HepG2 (cell line): ENCODE results near the gene SYT7. TPM values are rescaled to one million over a fixed set of nuclear protein-coding genes. Genes with fewer than 3 reads are reported as not detected.

Experiments
- GABPA ChIP-seq, 2 experiments: IDR thresholded peaks; 2 replicates each; pipeline ENCODE4 v1.6.1; 2011 to 2016; ENCODE audit warnings: low read depth in 2 of 2, low read length in 1 of 2, missing biosample characterization in 1 of 2, missing genetic modification characterization in 1 of 2
- GATAD2A ChIP-seq: IDR thresholded peaks from 2 replicates; pipeline ENCODE4 v1.6.1; 2016
- LRRFIP1 ChIP-seq: sonication (generic); formaldehyde crosslinking; conservative IDR thresholded peaks from 2 replicates; pipeline ENCODE4 v1.4.0; 2020; ENCODE audit warnings: missing genetic modification reagents
- MTF1 ChIP-seq: sonication (generic); formaldehyde crosslinking; IDR thresholded peaks from 2 replicates; pipeline ENCODE4 v1.5.0; 2020; ENCODE audit warnings: missing genetic modification reagents
- SRF ChIP-seq: IDR thresholded peaks from 2 replicates; pipeline ENCODE4 v1.6.1; 2011; ENCODE audit warnings: mild to moderate bottlenecking, low read depth, low read length, moderate library complexity
- TFE3 ChIP-seq: IDR thresholded peaks from 2 replicates; pipeline ENCODE4 v1.6.1; 2016
- UBTF ChIP-seq: sonication (generic); formaldehyde crosslinking; IDR thresholded peaks from 2 replicates; pipeline ENCODE4 v1.4.0; 2020; ENCODE audit warnings: mild to moderate bottlenecking, missing genetic modification reagents
- ZHX1 ChIP-seq: sonication (generic); formaldehyde crosslinking; IDR thresholded peaks from 2 replicates; pipeline ENCODE4 v1.8.1; 2022; ENCODE audit warnings: low read depth, mild to moderate bottlenecking, missing genetic modification reagents
- ZNF292 ChIP-seq: sonication (generic); formaldehyde crosslinking; IDR thresholded peaks from 2 replicates; pipeline ENCODE4 v1.8.1; 2022; ENCODE audit warnings: mild to moderate bottlenecking, low read depth, missing genetic modification reagents, borderline replicate concordance
- ZNF354B ChIP-seq: sonication (generic); formaldehyde crosslinking; IDR thresholded peaks from 2 replicates; pipeline ENCODE4 v1.8.0; 2022; ENCODE audit warnings: mild to moderate bottlenecking, missing genetic modification reagents
- ZNF552 ChIP-seq: sonication (generic); formaldehyde crosslinking; IDR thresholded peaks from 2 replicates; pipeline ENCODE4 v1.9.0; 2022; ENCODE audit warnings: missing genetic modification reagents, mild to moderate bottlenecking, borderline replicate concordance
- ZNF605 ChIP-seq: sonication (generic); formaldehyde crosslinking; IDR thresholded peaks from 2 replicates; pipeline ENCODE4 v1.8.0; 2022; ENCODE audit warnings: mild to moderate bottlenecking, missing genetic modification reagents
- ZNF614 ChIP-seq: IDR thresholded peaks from 2 replicates; pipeline ENCODE4 v1.6.1; 2018; ENCODE audit warnings: missing biosample characterization, missing genetic modification reagents, inconsistent platforms, borderline replicate concordance
- ZNF768 ChIP-seq: sonication (generic); formaldehyde crosslinking; IDR thresholded peaks from 2 replicates; pipeline ENCODE4 v1.4.0; 2020; ENCODE audit warnings: missing genetic modification reagents
- polyA plus RNA-seq, 8 experiments: library from polyadenylated mRNA; depleted of rRNA in 3 of 8; stranded (reverse) in 7 of 8; unstranded in 1 of 8; fragments of >200 nt; fragmentation: Illumina TruSeq in 4 of 8; extraction: Trizol in 4 of 8; gene quantifications; 2 replicates each; pipeline versions ENCODE4 v1.2.1 to v1.2.3, GENCODE V29; 2011 to 2016; ENCODE audit warnings: low read depth in 4 of 8, missing spikeins in 1 of 8, mixed read lengths in 1 of 8; ENCODE audit not compliant: insufficient read depth in 1 of 8
- total RNA-seq, 5 experiments: library from RNA; depleted of rRNA; stranded (reverse); fragments of >200 nt; fragmentation: Illumina TruSeq; extraction: Trizol; gene quantifications; 2 replicates each; pipeline ENCODE4 v1.2.3, GENCODE V29; 2016; ENCODE audit warnings: low read depth in 1 of 5
- TF ChIP-seq, protein P1 (sequence below): sonication (generic); formaldehyde crosslinking; IDR thresholded peaks from 2 replicates; pipeline ENCODE4 v1.4.0; 2020; ENCODE audit warnings: low read depth, mild to moderate bottlenecking, missing genetic modification reagents

Gene SYT7
- total and polyA plus RNA-seq, 2 of the 13 experiments (the other 11 are each of a cell fraction or from before 2014, with no cell fraction given): 1.4 to 4.4 TPM

GRCh38 chr11:61488651-61489291, 92.1 kb downstream of the SYT7 start (continued):
- TF ChIP-seq, protein P1, sequence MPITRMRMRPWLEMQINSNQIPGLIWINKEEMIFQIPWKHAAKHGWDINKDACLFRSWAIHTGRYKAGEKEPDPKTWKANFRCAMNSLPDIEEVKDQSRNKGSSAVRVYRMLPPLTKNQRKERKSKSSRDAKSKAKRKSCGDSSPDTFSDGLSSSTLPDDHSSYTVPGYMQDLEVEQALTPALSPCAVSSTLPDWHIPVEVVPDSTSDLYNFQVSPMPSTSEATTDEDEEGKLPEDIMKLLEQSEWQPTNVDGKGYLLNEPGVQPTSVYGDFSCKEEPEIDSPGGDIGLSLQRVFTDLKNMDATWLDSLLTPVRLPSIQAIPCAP (CRISPR knock-in tag): no peak
- peak; percentile 93; the same call in 1 of the 2 replicates for TF ChIP-seq ZNF614 (CRISPR knock-in tag)
- no peak for TF ChIP-seq ZNF552 (CRISPR knock-in tag)
- peak; percentile 58; the same call in 1 of the 2 replicates for TF ChIP-seq ZHX1
- TF ChIP-seq GATAD2A (CRISPR knock-in tag): peak; percentile 73
- TF ChIP-seq ZNF354B: peak; percentile 69; the same call in 1 of the 2 replicates
- TF ChIP-seq LRRFIP1: no peak
- peak; percentile 71 for TF ChIP-seq TFE3
- TF ChIP-seq MTF1 (CRISPR knock-in tag): no peak; the same call in 1 of the 2 replicates
- peak; percentile 59 for TF ChIP-seq UBTF
- TF ChIP-seq SRF: no peak
- 0 out of 2 replicates have a peak, but pooled peaks have one; percentile 36 for TF ChIP-seq ZNF768 (CRISPR knock-in tag)
- TF ChIP-seq ZNF292 (CRISPR knock-in tag): peak; percentile 70
- TF ChIP-seq ZNF605 (CRISPR knock-in tag): peak; percentile 79
- no peak for TF ChIP-seq GABPA (IDR thresholded peaks at IDR 0.05; ENCODE audit: low read depth, low read length)
- peak; percentile 49 for TF ChIP-seq GABPA (CRISPR knock-in tag; IDR thresholded peaks at IDR 0.05; ENCODE audit: low read depth)
